Thyroid gland (tissue), 4 donors: ENCODE results near the gene NABP1. TPM values are rescaled to one million over a fixed set of nuclear protein-coding genes. Genes with fewer than 3 reads are reported as not detected.

Source experiments
- DNase-seq, 2 donors: peaks; one replicate each; pipeline ENCODE4 v3.0.0-alpha.2; 2019
- H3K27ac ChIP-seq, 3 donors: fragments of 200-600 bp; sonication (generic); 1 replicate in 2 of 3; 2 replicates in 1 of 3; pipeline ENCODE4 v1.5.1; 2016 to 2019; ENCODE audit warnings: mild to moderate bottlenecking in 1 of 3, moderate library complexity in 1 of 3
- H3K27me3 ChIP-seq: fragments of 200-600 bp; sonication (generic); one replicate; pipeline ENCODE4 v1.5.1; 2019
- H3K36me3 ChIP-seq, 2 donors: fragments of 200-600 bp; sonication (generic); one replicate each; pipeline ENCODE4 v1.5.1; 2016 to 2019
- H3K4me1 ChIP-seq, 2 donors: fragments of 200-600 bp; sonication (generic); one replicate each; pipeline ENCODE4 v1.5.1; 2017 to 2019
- H3K4me3 ChIP-seq, 3 donors: fragments of 200-600 bp; sonication (generic); replicated peaks in 1 of 3; 1 replicate in 2 of 3; 2 replicates in 1 of 3; pipeline ENCODE4 v1.5.1; 2016; ENCODE audit warnings: mild to moderate bottlenecking in 1 of 3
- H3K9me3 ChIP-seq: fragments of 200-600 bp; sonication (generic); one replicate; pipeline ENCODE4 v1.5.1; 2017
- POLR2A ChIP-seq, 2 donors: fragments of 450-650 bp; IDR thresholded peaks; one replicate each; pipeline ENCODE4 v1.6.1; 2017; ENCODE audit warnings: antibody characterized with exemption in 2 of 2, mild to moderate bottlenecking in 2 of 2, moderate library complexity in 1 of 2
- WGBS, 2 donors: methylation state at CpG; one replicate each; pipeline ENCODE4 v1.1.5; 2017; 5-methylcytosine and 5-hydroxymethylcytosine counted together
- intact Hi-C: fragments of 100-400 bp; cut with DNase I; formaldehyde crosslinking; loops from one replicate; pipeline ENCODE4 v1.15.1; 2023
- total RNA-seq, 4 donors: library from RNA; depleted of rRNA; stranded (reverse); fragments of >200 nt; gene quantifications; one replicate each; pipeline ENCODE4 v1.2.3, GENCODE V29; 2016
- TF ChIP-seq, protein P1 (sequence below), 6 experiments: fragments of 200-600 bp in 3 of 6; fragments of 450-650 bp in 3 of 6; sonication (generic) in 3 of 6; IDR thresholded peaks; one replicate each; pipeline ENCODE4 v1.5.1; 2016 to 2019; ENCODE audit warnings: antibody characterized with exemption in 6 of 6, mild to moderate bottlenecking in 2 of 6, inconsistent platforms in 1 of 6, moderate library complexity in 1 of 6

NABP1 gene
- total RNA-seq, 4 donors from 2014 or later = 5.7 to 28.6 (median 7.9) TPM

GRCh38 chr2:191701029-191701428, 23.1 kb downstream of the NABP1 start:
- intact Hi-C loops = no loop called here
- Histone ChIP-seq H3K9me3 (no peaks in the 10 kb centered on the region), H3K27me3 (no peaks in the 10 kb centered on the region), H3K36me3 (no peaks in the 10 kb centered on the region), H3K27ac (no peak overlapping the region), H3K4me3 (no peak overlapping the region), H3K4me1 (peaks cover 0 to 1% of the 10 kb centered on the region in 2 donors)
- WGBS, 2 donors = 82 to 89% methylated on average over 1 of the region's 1 CpG
- no peak for DNase-seq
- TF ChIP-seq POLR2A (IDR thresholded peaks at IDR 0.05) = no peak
- TF ChIP-seq, protein P1, sequence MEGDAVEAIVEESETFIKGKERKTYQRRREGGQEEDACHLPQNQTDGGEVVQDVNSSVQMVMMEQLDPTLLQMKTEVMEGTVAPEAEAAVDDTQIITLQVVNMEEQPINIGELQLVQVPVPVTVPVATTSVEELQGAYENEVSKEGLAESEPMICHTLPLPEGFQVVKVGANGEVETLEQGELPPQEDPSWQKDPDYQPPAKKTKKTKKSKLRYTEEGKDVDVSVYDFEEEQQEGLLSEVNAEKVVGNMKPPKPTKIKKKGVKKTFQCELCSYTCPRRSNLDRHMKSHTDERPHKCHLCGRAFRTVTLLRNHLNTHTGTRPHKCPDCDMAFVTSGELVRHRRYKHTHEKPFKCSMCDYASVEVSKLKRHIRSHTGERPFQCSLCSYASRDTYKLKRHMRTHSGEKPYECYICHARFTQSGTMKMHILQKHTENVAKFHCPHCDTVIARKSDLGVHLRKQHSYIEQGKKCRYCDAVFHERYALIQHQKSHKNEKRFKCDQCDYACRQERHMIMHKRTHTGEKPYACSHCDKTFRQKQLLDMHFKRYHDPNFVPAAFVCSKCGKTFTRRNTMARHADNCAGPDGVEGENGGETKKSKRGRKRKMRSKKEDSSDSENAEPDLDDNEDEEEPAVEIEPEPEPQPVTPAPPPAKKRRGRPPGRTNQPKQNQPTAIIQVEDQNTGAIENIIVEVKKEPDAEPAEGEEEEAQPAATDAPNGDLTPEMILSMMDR (IDR thresholded peaks at IDR 0.05) = no peak

DNA sequence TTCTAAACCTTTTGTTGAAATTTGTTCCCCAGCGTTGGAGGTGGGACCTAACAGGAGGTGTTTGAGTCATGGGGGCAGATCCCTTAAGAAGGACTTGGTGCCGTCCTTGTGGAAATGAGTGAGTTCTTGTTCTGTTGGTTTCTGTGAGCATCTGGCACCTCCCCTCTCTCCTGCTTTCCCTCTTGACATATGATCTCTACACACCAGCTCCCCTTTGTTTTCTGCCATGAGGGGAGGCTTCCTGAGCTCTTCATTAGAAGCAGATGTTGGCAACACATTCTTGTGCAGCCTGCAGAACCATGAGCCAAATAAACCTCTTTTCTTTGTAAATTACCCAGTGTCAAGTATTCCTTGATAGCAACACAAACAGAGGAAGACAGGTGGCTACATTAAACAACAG, 23.8 kb downstream of the NABP1 start:
- no peaks in the 10 kb centered on the region for H3K27me3 ChIP-seq
- H3K4me1 ChIP-seq = no peaks in the 10 kb centered on the region
- TF ChIP-seq, protein P1 (IDR thresholded peaks at IDR 0.05) = no peak
- TF ChIP-seq POLR2A (IDR thresholded peaks at IDR 0.05) = no peak
- H3K4me3 ChIP-seq = no peak overlapping the region
- 50 to 65% methylated on average over 2 of the region's 2 CpGs for WGBS, 2 donors
- intact Hi-C loops = no loop called here
- DNase-seq = no peak
- no peaks in the 10 kb centered on the region for H3K9me3 ChIP-seq
- H3K36me3 ChIP-seq = no peaks in the 10 kb centered on the region
- H3K27ac ChIP-seq = no peak overlapping the region

- no peak overlapping the region for H3K27ac ChIP-seq
- H3K9me3 ChIP-seq = no peaks in the 10 kb centered on the region
- no peaks in the 10 kb centered on the region for H3K4me1 ChIP-seq
- WGBS, 2 donors = 90 to 94% methylated on average over 7 of the region's 7 CpGs
- DNase-seq = no peak
- H3K4me3 ChIP-seq = no peak overlapping the region
- intact Hi-C loops = no loop called here
- TF ChIP-seq, protein P1 (IDR thresholded peaks at IDR 0.05) = no peak
- no peak for TF ChIP-seq POLR2A (IDR thresholded peaks at IDR 0.05)
- no peaks in the 10 kb centered on the region for H3K27me3 ChIP-seq
- no peaks in the 10 kb centered on the region for H3K36me3 ChIP-seq
Observed at GRCh38 chr2:191703079-191703725, 25.3 kb downstream of the NABP1 start.

DNA sequence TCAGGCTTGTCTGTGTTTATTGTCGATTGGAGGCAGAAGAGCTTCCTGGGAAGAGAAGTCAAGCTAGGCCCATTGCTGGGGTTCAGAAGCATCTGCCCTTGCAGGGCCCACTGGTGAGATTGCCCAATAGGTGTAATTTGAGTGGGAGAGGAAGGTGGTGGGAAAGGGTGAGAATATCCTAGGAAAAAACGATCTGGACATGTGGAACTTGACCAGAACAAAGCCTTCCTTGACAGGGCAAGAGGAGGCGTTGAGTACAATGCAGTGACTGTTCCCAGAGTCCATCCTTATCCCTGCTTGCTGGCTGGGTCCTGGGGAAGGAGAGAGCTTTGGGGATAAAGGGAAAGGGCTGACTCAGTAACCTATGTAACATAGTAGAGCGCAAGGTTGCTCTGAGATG, 27.1 kb downstream of the NABP1 start:
- intact Hi-C loops = no loop called here
- no peak for DNase-seq
- 82% methylated on average over 4 of the region's 4 CpGs for WGBS, 2 donors
- no peaks in the 10 kb centered on the region for H3K27me3 ChIP-seq
- H3K4me1 ChIP-seq = no peaks in the 10 kb centered on the region
- TF ChIP-seq, protein P1 (IDR thresholded peaks at IDR 0.05) = no peak
- no peak for TF ChIP-seq POLR2A (IDR thresholded peaks at IDR 0.05)
- no peaks in the 10 kb centered on the region for H3K9me3 ChIP-seq
- no peaks in the 10 kb centered on the region for H3K36me3 ChIP-seq
- no peak overlapping the region for H3K27ac ChIP-seq
- H3K4me3 ChIP-seq = no peak overlapping the region

DNA sequence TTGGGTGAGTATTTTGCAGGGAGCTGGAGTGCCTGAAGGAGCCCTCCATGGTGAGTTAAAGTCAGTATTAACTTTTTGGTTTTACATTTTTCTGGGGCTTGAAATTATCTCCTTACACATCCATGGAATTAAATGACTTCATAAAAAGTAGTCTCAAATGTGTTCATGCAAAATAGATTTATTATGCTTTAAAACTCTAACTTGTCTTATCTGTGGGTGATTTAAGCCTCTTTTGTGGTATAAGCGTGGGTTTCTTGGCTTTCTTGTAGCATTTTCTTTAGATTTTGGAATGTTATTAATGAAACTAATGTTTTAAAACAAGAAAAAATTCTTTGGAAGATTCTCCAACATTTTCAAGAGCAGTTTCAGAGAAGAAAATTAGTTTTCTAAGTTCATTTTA, 27.8 kb downstream of the NABP1 start:
- TF ChIP-seq, protein P1 (IDR thresholded peaks at IDR 0.05) = no peak
- no peak for TF ChIP-seq POLR2A (IDR thresholded peaks at IDR 0.05)
- Histone ChIP-seq H3K27ac (no peak overlapping the region), H3K9me3 (no peaks in the 10 kb centered on the region), H3K27me3 (no peaks in the 10 kb centered on the region), H3K4me3 (no peak overlapping the region), H3K36me3 (no peaks in the 10 kb centered on the region), H3K4me1 (no peaks in the 10 kb centered on the region)
- intact Hi-C loops = no loop called here
- no peak for DNase-seq
- WGBS, 2 donors = 87 to 89% methylated on average over 1 of the region's 1 CpG
